Hepatic stellate cell (primary cell): ENCODE results near the gene SULT4A1.

ENCODE experiments used
- DNase-seq: peaks from one replicate; pipeline ENCODE4 v3.0.0; 2011; ENCODE audit warnings: low spot score

Gene SULT4A1

GRCh38 chr22:43802897-43803495 is 59.3 kb downstream of the SULT4A1 start:
- DNase-seq, result no peak

GRCh38 chr22:43800970-43801369 is 61.3 kb downstream of the SULT4A1 start:
- DNase-seq, result no peak

- DNase-seq, result no peak
Measured at GRCh38 chr22:43798492-43798891, 63.8 kb downstream of the SULT4A1 start.

GRCh38 chr22:43796567-43796966 is 65.7 kb downstream of the SULT4A1 start:
- DNase-seq, result peak; percentile 33

GRCh38 chr22:43795320-43795719 is 67.0 kb downstream of the SULT4A1 start:
- no peak for DNase-seq

- DNase-seq, result no peak
Measured at GRCh38 chr22:43792905-43793304, 69.4 kb downstream of the SULT4A1 start.

- peak; percentile 71 for DNase-seq
Measured at GRCh38 chr22:43789452-43789851, 72.9 kb downstream of the SULT4A1 start.

- DNase-seq, result no peak
Measured at GRCh38 chr22:43783777-43784176, 78.5 kb downstream of the SULT4A1 start.

GRCh38 chr22:43782448-43782847 is 79.9 kb downstream of the SULT4A1 start:
- DNase-seq, result no peak

- DNase-seq, result peak; percentile 22
Measured at GRCh38 chr22:43777286-43777685, 85.0 kb downstream of the SULT4A1 start.

- no peak for DNase-seq
Measured at GRCh38 chr22:43776081-43776670, 86.1 kb downstream of the SULT4A1 start.
